Measurements from ENCODE around the gene TNS3. TPM values are rescaled to one million over a fixed set of nuclear protein-coding genes. Genes with fewer than 3 reads are reported as not detected.
"Not testable (repeated sequence)": the region's sequence is repeated elsewhere in the genome, so short reads cannot be mapped to it uniquely, and the experiment has no call there.

The TNS3 gene
- total RNA-seq, 1 donor from 2014 or later = 426 TPM

GRCh38 chr7:47609803-47610452 is 28.0 kb upstream of the TNS3 start:
- peaks cover 39% of the 10 kb centered on the region for H3K4me1 Mint-ChIP-seq (ENCODE audit: low read depth)
- H3K9me3 Mint-ChIP-seq (ENCODE audit: low read depth) = no peaks in the 10 kb centered on the region
- no peak overlapping the region for H3K4me3 Mint-ChIP-seq (ENCODE audit: unreplicated experiment)
- peak overlapping the region; percentile 54 for H3K27ac Mint-ChIP-seq (ENCODE audit: unreplicated experiment)
- no peak for DNase-seq (ENCODE audit: low spot score)
- no peaks in the 10 kb centered on the region for H3K27me3 Mint-ChIP-seq (ENCODE audit: low read depth)
- TF ChIP-seq CTCF (IDR thresholded peaks at IDR 0.05) = no peak
- H3K36me3 Mint-ChIP-seq (ENCODE audit: low read depth) = no peaks in the 10 kb centered on the region

GRCh38 chr7:47606593-47607046 is 24.7 kb upstream of the TNS3 start:
- Mint-ChIP-seq H3K4me1 (ENCODE audit: low read depth) (peaks cover 60% of the 10 kb centered on the region), H3K27ac (ENCODE audit: unreplicated experiment) (peak overlapping the region; percentile 57)
- H3K27me3 Mint-ChIP-seq (ENCODE audit: low read depth); H3K36me3 Mint-ChIP-seq (ENCODE audit: low read depth); DNase-seq (ENCODE audit: low spot score); H3K4me3 Mint-ChIP-seq (ENCODE audit: unreplicated experiment); H3K9me3 Mint-ChIP-seq (ENCODE audit: low read depth): not testable (repeated sequence)

GRCh38 chr7:47605816-47606575 is 24.1 kb upstream of the TNS3 start:
- H3K36me3 Mint-ChIP-seq (ENCODE audit: low read depth) = no peaks in the 10 kb centered on the region
- TF ChIP-seq CTCF (IDR thresholded peaks at IDR 0.05) = no peak
- peaks cover 62% of the 10 kb centered on the region for H3K4me1 Mint-ChIP-seq (ENCODE audit: low read depth)
- H3K27me3 Mint-ChIP-seq (ENCODE audit: low read depth) = no peaks in the 10 kb centered on the region
- no peaks in the 10 kb centered on the region for H3K9me3 Mint-ChIP-seq (ENCODE audit: low read depth)
- H3K27ac Mint-ChIP-seq (ENCODE audit: unreplicated experiment) = peak overlapping the region; percentile 57
- H3K4me3 Mint-ChIP-seq (ENCODE audit: unreplicated experiment) = no peak overlapping the region
- no peak for DNase-seq (ENCODE audit: low spot score)

- Mint-ChIP-seq H3K9me3 (ENCODE audit: low read depth) (no peaks in the 10 kb centered on the region), H3K27ac (ENCODE audit: unreplicated experiment) (peak overlapping the region; percentile 85), H3K4me3 (ENCODE audit: unreplicated experiment) (no peak overlapping the region), H3K4me1 (ENCODE audit: low read depth) (peaks cover 65% of the 10 kb centered on the region), H3K36me3 (ENCODE audit: low read depth) (no peaks in the 10 kb centered on the region), H3K27me3 (ENCODE audit: low read depth) (no peaks in the 10 kb centered on the region)
- DNase-seq (ENCODE audit: low spot score) = no peak
- no peak for TF ChIP-seq CTCF (IDR thresholded peaks at IDR 0.05)
Measured at GRCh38 chr7:47604496-47604890, 22.6 kb upstream of the TNS3 start.

- DNase-seq (ENCODE audit: low spot score); H3K9me3 Mint-ChIP-seq (ENCODE audit: low read depth); H3K4me3 Mint-ChIP-seq (ENCODE audit: unreplicated experiment); H3K27me3 Mint-ChIP-seq (ENCODE audit: low read depth); H3K36me3 Mint-ChIP-seq (ENCODE audit: low read depth): not testable (repeated sequence)
- H3K4me1 Mint-ChIP-seq (ENCODE audit: low read depth) = peaks cover 70% of the 10 kb centered on the region
- H3K27ac Mint-ChIP-seq (ENCODE audit: unreplicated experiment) = peak overlapping the region; percentile 85
Measured at GRCh38 chr7:47603514-47604255, 21.8 kb upstream of the TNS3 start.

Data from chondrocyte (in vitro differentiated cells).